OCI-LY3 (cell line): ENCODE measurements around the gene PTPRJ.
A peak's percentile ranks its signal among the peaks of the same experiment; 100 is the strongest.
"Not testable (repeated sequence)": the region's sequence is repeated elsewhere in the genome, so short reads cannot be mapped to it uniquely, and the experiment has no call there.

ENCODE experiments used
- H2AFZ ChIP-seq: fragments of 200-600, 300-600 bp; shearing (Covaris generic); 2 replicates; pipeline ENCODE4 v1.6.0; 2014; ENCODE audit warnings: antibody characterized with exemption, low read depth, low read length
- H3K27ac ChIP-seq: fragments of 200-600, 300-600 bp; sonication (generic); 2 replicates; pipeline ENCODE4 v1.5.1; 2014; ENCODE audit warnings: mild to moderate bottlenecking, low read length, moderate library complexity, mixed read lengths
- H3K27me3 ChIP-seq: fragments of 200-600, 300-600 bp; sonication (generic); 2 replicates; pipeline ENCODE4 v1.6.1; 2014; ENCODE audit warnings: low read depth, low read length, mixed read lengths
- H3K36me3 ChIP-seq: fragments of 200-600, 300-600 bp; sonication (generic); replicated peaks from 2 replicates; pipeline ENCODE3; 2014; ENCODE audit warnings: low read depth, low read length, mixed read lengths
- H3K4me1 ChIP-seq: fragments of 300-600, 200-600 bp; sonication (generic); 2 replicates; pipeline ENCODE4 v1.6.1; 2014; ENCODE audit warnings: low read length, mixed read lengths
- H3K4me2 ChIP-seq: fragments of 200-600, 300-600 bp; sonication (generic); 2 replicates; pipeline ENCODE4 v1.6.1; 2014; ENCODE audit warnings: low read length, mixed read lengths
- H3K4me3 ChIP-seq: fragments of 300-600, 200-600 bp; sonication (generic); 2 replicates; pipeline ENCODE4 v1.5.1; 2014; ENCODE audit warnings: antibody characterized with exemption, mild to moderate bottlenecking, low read length, moderate library complexity
- H3K79me2 ChIP-seq: fragments of 300-600, 200-600 bp; shearing (Covaris generic); 2 replicates; pipeline ENCODE4 v1.6.1; 2014; ENCODE audit warnings: mild to moderate bottlenecking, low read length, mixed read lengths
- H3K9ac ChIP-seq: fragments of 300-600, 200-600 bp; shearing (Covaris generic); 2 replicates; pipeline ENCODE4 v1.6.0; 2014; ENCODE audit warnings: mild to moderate bottlenecking, low read length, moderate library complexity
- H3K9me3 ChIP-seq: fragments of 200-600, 300-600 bp; shearing (Covaris generic); 2 replicates; pipeline ENCODE4 v1.6.1; 2014; ENCODE audit warnings: low read length, mixed read lengths; ENCODE audit not compliant: insufficient read depth
- H4K20me1 ChIP-seq: fragments of 200-600, 300-600 bp; sonication (generic); 2 replicates; pipeline ENCODE4 v1.6.1; 2016; ENCODE audit warnings: low read length, mixed read lengths; ENCODE audit not compliant: insufficient read depth
- EZH2phosphoT487 ChIP-seq: fragments of 200-600 bp; shearing (Covaris generic); IDR thresholded peaks from 2 replicates; pipeline ENCODE4 v1.6.1; 2018; ENCODE audit warnings: antibody characterized with exemption, mixed run types, low read depth
- TF ChIP-seq, protein P1 (sequence below): fragments of 200-600, 300-600 bp; sonication (generic); IDR thresholded peaks from 2 replicates; pipeline ENCODE4 v1.5.1; 2014; ENCODE audit warnings: antibody characterized with exemption, low read length, low read depth

Gene PTPRJ

DNA sequence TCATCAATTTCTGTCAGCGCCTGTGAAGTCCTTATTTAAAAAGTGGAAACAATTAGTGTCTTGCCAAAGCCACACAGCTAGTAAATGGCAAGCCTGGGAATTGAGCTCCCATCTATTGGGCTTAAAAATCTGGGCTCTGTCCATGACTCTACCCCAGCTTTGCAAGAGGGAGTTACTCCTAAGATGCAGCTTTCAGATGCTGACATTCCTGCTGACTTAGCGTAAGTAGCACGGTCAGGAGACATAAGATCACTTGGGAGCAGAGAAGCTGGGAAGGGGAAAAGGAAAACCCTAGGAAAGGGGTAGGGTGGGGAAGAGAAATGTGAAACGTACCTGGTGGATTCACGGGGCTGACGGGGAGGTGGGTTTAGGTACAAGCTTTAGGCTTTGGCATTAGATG is 200.3 kb downstream of the PTPRJ start:
- Histone ChIP-seq H3K27me3 (no peaks in the 10 kb centered on the region), H3K27ac (no peak overlapping the region), H3K36me3 (no peaks in the 10 kb centered on the region), H3K4me1 (no peaks in the 10 kb centered on the region), H3K4me3 (no peak overlapping the region), H3K9me3 (no peaks in the 10 kb centered on the region), H4K20me1 (no peaks in the 10 kb centered on the region), H2AFZ (no peak overlapping the region), H3K4me2 (no peak overlapping the region), H3K79me2 (no peaks in the 10 kb centered on the region), H3K9ac (no peak overlapping the region)
- TF ChIP-seq, protein P1, sequence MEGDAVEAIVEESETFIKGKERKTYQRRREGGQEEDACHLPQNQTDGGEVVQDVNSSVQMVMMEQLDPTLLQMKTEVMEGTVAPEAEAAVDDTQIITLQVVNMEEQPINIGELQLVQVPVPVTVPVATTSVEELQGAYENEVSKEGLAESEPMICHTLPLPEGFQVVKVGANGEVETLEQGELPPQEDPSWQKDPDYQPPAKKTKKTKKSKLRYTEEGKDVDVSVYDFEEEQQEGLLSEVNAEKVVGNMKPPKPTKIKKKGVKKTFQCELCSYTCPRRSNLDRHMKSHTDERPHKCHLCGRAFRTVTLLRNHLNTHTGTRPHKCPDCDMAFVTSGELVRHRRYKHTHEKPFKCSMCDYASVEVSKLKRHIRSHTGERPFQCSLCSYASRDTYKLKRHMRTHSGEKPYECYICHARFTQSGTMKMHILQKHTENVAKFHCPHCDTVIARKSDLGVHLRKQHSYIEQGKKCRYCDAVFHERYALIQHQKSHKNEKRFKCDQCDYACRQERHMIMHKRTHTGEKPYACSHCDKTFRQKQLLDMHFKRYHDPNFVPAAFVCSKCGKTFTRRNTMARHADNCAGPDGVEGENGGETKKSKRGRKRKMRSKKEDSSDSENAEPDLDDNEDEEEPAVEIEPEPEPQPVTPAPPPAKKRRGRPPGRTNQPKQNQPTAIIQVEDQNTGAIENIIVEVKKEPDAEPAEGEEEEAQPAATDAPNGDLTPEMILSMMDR, result no peak
- no peak for TF ChIP-seq EZH2phosphoT487

GRCh38 chr11:48182860-48183526 is 202.6 kb downstream of the PTPRJ start:
- Histone ChIP-seq H3K27me3 (no peaks in the 10 kb centered on the region), H3K79me2 (no peaks in the 10 kb centered on the region), H4K20me1 (no peaks in the 10 kb centered on the region), H3K4me2 (no peak overlapping the region), H3K27ac (no peak overlapping the region), H3K4me3 (no peak overlapping the region), H3K9ac (no peak overlapping the region), H3K9me3 (no peaks in the 10 kb centered on the region), H3K36me3 (no peaks in the 10 kb centered on the region), H2AFZ (no peak overlapping the region), H3K4me1 (no peaks in the 10 kb centered on the region)
- TF ChIP-seq, protein P1, result no peak
- TF ChIP-seq EZH2phosphoT487, result no peak

DNA sequence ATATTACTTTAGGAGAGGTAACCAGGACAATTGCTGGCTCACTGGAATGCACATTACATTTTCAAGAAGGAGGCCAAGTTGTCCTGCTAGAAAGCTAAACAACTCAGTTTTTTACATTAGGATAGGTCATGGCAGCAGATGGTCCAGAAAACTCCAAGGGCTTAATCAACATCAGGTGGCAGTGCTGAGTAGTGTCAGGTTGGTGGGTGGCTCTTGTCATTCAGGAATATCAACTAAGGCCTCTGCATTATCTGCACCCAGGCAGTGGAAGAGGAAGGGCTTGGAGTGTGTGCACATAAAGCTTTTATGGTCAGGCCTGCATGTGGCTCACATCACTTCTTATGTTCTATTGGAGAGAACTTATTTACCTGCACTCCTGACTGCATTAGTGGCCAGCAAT is 204.1 kb downstream of the PTPRJ start:
- Histone ChIP-seq H3K4me2 (no peak overlapping the region), H2AFZ (no peak overlapping the region), H3K27ac (no peak overlapping the region), H3K4me3 (no peak overlapping the region), H3K27me3 (no peaks in the 10 kb centered on the region), H3K9ac (no peak overlapping the region), H4K20me1 (no peaks in the 10 kb centered on the region), H3K4me1 (no peaks in the 10 kb centered on the region), H3K36me3 (no peaks in the 10 kb centered on the region), H3K9me3 (no peaks in the 10 kb centered on the region), H3K79me2 (no peaks in the 10 kb centered on the region)
- TF ChIP-seq, protein P1, result peak; percentile 32; the same call in 1 of the 2 replicates
- TF ChIP-seq EZH2phosphoT487, result no peak

DNA sequence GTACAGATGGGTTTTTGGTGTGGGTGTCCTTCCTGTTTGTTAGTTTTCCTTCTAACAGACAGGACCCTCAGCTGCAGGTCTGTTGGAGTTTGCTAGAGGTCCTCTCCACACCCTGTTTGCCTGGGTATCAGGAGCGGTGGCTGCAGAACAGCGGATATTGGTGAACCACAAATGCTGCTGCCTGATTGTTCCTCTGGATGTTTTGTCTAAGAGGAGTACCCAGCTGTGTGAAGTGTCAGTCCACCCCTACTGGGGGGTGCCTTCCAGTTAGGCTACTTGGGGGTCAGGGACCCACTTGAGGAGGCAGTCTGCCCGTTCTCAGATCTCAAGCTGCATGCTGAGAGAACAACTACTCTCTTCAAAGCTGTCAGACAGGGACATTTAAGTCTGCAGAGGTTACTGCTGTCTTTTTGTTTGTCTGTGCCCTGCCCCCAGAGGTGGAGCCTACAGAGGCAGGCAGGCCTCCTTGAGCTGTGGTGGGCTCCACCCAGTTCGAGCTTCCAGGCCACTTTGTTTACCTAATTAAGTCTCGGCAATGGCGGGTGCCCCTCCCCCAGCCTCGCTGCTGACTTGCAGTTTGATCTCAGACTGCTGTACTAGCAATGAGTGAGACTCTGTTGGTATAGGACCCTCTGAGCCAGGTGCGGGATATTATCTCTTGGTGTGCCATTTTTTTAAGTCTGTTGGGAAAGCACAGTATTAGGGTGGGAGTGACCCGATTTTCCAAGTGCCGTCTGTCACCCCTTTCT is 210.7 kb downstream of the PTPRJ start:
- not testable (repeated sequence) for H3K27me3 ChIP-seq, H3K9me3 ChIP-seq, H2AFZ ChIP-seq, H3K36me3 ChIP-seq, H3K4me3 ChIP-seq, H3K79me2 ChIP-seq, H3K9ac ChIP-seq, H3K27ac ChIP-seq, H3K4me1 ChIP-seq, H4K20me1 ChIP-seq, H3K4me2 ChIP-seq
